ENCODE measurements around the gene CCDC69. TPM values are rescaled to one million over a fixed set of nuclear protein-coding genes. Genes with fewer than 3 reads are reported as not detected.

Gene CCDC69
- total RNA-seq, 1 donor from 2014 or later = 63.5 TPM

- intact Hi-C loops (cut with micrococcal nuclease) = loop anchor here (5.0 kb wide), 2 partner anchors 223 to 812 kb away; partner anchors contain the start of genes CD74 and SLC36A1
Observed at GRCh38 chr5:151224372-151224771, 480 bp upstream of the CCDC69 start.

GRCh38 chr5:151222790-151223446 is 974 bp downstream of the CCDC69 start:
- intact Hi-C loops (cut with micrococcal nuclease) = loop anchor here (1.0 to 5.0 kb wide), 6 partner anchors 9 to 811 kb away; partner anchors contain the start of genes ANXA6, CD74 and SLC36A1

DNA sequence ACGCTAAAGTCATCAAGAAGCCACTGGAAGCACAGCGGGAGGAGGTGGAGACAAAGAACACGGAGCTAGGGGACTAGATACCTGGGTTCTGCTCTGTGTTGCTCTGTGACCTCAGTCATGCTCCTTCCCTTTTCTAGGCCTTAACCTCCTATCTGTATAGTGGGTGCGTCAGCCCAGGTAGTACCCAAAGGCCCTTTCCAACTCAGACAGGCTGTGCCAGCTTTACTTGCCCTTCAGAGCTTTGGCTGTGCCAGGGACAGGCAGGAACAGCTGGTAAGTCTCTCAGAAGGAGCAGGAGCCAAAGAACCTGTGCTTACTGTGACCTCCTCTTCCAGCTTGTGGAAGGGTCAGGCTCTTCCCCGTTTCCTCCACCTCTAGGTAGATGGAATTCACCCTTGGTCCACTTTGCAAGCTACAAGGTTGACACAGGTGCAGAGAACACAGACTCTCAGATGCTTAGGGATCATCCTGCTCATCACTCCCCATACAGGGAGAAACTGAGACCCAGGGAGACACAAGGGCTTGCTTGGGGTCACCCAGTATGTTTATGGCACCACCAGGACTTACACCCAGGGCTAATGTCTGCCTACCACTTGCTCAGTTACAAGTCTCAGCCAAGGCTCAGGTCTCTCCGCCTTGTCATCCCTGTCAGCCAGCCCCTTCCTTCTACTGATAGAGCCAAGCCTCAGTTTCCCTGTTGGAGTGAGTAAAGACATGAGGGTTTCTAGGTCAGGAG is 1.7 kb downstream of the CCDC69 start:
- intact Hi-C loops (cut with micrococcal nuclease) = loop anchor here (2.0 to 5.0 kb wide), 3 partner anchors 65 to 810 kb away; partner anchors contain the start of genes ANXA6, CD74 and SLC36A1

DNA sequence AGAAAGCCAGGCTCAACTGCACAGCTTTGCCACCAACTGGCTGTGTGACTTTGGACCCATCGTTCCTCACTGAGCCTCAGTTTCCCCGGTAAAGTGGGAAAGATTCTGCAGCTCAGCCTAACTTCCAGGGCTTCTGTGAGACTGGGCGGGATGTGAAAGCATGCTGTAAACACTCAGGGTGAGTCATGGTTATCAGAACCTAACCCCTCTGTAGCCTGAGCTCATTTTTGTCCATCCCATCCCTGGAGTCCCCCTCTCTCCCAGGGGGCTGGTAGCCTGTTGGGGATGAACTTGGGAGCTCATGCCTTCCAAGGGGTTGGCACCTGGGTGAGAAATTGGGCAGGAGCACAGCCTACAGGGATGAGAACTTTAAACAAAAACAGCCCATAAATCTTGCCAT is 2.3 kb downstream of the CCDC69 start:
- intact Hi-C loops (cut with micrococcal nuclease) = loop anchor here (5.0 kb wide), 2 partner anchors 226 to 809 kb away; partner anchors contain the start of genes CD74 and SLC36A1

DNA sequence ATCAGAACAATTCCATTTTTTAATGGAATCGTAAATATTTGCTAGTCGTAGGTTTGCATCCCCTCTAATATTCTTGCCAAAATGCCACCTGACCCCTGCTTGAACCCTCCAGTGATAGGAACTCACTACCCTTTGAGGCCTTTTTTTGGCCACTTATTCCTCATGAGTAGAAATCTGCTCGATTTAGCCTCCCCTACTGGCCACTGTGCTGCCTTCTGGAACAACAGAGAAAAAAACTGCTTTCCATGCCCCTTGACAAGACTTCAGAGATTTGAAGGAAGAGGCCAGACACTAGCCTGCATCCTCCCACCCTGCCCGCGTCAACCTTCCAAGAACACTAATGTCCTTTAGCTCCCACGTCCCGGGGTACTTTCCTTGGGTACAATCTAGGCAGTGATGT is 4.1 kb downstream of the CCDC69 start:
- intact Hi-C loops (cut with micrococcal nuclease) = loop anchor here (5.0 to 10.0 kb wide), 3 partner anchors 228 to 807 kb away; partner anchors contain the start of genes CD74 and SLC36A1

GRCh38 chr5:151219138-151219537 is 4.8 kb downstream of the CCDC69 start:
- intact Hi-C loops (cut with micrococcal nuclease) = loop anchor here (10.0 kb wide), 1 partner anchor 434 kb away; no protein-coding TSS in a partner anchor

DNA sequence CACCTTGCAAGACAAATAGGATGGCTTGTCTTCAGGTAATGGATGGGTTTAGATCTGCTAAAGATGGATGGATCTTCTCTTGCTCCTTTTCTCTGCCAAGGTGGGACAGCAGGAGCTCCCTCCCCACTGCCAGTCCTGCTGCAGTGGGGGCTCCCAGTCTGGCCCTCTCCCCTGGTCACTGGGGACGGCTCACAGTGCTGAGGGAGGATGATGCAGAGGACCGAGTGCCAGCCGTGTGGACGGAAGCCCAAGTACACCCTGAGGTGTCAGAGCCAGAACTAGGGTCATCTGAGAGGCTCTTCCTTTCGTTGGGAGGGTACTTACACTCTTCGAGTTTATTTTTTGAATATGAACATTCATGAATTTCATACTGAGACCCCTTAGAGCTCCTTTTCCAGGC is 5.7 kb downstream of the CCDC69 start:
- intact Hi-C loops (cut with micrococcal nuclease) = loop anchor here (10.0 kb wide), 1 partner anchor 433 kb away; no protein-coding TSS in a partner anchor

DNA sequence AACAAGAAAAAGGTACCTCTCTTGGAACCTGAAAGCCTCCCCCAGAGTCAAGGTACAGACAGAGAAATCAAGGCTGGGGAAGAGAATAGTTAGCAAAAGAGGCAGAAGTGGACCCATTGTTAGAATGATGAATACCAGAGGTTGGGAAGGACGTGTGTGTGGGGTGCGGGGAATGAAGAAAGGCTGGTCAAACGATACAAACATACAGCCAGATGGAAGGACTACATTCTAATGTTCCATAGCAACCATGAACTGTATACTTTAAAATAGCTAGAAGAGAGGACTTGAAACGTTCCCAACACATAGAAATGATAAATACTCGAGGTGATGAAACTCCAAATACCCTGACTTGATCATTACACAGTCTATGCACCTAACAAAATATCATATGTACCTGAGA is 7.1 kb downstream of the CCDC69 start:
- intact Hi-C loops (cut with micrococcal nuclease) = loop anchor here (10.0 kb wide), 1 partner anchor 432 kb away; no protein-coding TSS in a partner anchor

GRCh38 chr5:151215546-151215880 is 8.4 kb downstream of the CCDC69 start:
- intact Hi-C loops (cut with micrococcal nuclease) = loop anchor here (2.0 to 10.0 kb wide), 3 partner anchors 135 to 555 kb away; partner anchors contain the start of genes G3BP1 and TNIP1

DNA sequence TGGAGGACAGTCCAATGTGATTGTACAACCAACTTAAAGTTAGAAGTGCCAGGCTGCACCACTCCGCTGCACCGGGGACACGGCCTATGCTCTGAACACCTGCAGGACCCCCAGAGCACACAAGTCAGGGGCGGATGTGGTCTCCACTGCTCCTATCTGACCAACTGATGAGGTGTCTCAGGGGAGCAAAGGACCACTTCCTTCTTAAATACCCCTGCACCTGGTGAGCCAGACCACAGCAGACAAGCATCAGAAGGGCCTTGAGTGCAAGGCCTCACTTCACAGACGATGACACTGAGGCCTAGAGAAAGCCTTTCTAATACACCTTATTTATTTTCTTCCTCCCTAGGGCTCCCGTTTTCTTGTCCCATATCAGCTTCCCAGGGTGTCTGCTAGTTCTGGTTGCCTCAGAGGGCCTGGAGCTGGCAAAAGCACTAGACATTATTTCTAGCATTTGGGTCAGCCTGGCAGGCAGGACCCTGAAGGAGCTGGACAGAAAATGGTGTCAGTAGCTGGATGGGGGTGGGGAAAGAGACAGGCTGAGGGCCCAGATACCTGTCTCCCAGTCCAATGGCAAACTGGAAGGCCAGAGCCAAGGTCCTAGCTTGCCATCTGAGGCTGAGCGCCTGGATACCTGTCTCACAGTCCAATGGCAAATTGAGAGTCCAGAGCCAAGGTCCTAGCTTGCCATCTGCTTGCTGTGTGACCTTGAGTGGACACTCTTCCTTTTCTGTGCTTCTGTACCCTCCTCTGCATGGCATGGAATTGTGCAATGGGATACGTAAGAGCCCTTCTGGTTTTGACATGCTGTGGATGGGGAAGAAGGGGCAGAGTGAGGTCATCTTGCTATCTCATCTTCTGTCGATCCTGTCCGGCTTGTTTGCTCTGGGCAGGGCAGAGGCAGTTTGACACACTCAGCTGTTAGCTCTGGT is 9.0 kb downstream of the CCDC69 start:
- intact Hi-C loops (cut with micrococcal nuclease) = loop anchor here (1.0 to 10.0 kb wide), 10 partner anchors 8 to 1253 kb away; partner anchors contain the start of genes ANXA6, DCTN4, G3BP1 and SLC26A2

DNA sequence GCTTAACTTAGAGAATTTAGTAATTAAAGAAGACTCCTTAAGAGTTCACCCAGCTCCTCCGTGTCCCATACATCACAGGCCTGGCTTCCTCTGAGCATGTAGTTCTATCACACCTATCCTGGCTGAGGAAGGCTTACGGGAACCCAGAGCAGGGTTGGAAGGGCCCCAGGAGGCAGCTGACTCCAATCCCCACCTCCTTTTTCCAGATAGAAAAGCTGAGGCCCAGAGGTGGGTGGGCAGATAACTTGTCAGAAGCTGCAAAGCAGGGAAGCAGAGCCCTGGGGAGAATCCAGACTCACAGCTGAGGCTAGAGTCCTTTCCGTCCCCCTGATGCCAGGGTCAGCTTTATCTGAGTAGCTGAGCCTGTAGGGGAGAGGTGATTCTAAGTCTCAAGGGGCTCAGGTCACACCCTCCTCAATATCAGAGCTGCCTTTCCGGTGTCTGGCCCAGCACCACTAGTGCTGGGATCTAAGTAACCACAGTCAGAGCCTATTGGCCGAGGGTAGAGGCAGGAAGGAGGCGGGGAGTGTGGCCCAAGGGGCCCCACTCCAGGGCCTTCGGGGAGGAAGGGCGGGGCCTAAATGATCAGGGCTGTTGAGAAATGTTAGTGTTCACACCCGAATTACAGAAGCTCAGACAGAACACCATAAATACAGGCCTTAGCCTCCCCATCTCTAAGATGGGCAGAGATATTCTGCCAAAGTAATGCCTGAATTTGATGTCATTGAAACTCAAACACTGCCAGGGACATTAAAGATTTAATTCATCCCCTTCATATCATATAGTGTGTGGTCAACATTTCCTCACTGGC is 9.9 kb downstream of the CCDC69 start:
- intact Hi-C loops (cut with micrococcal nuclease) = loop anchor here (1.0 to 10.0 kb wide), 10 partner anchors 9 to 1252 kb away; partner anchors contain the start of genes ANXA6, DCTN4, G3BP1 and SLC26A2

- intact Hi-C loops (cut with micrococcal nuclease) = loop anchor here (5.0 to 10.0 kb wide), 4 partner anchors 428 to 1250 kb away; partner anchors contain the start of genes DCTN4, SLC26A2 and TCOF1
Observed at GRCh38 chr5:151212406-151212798, 11.5 kb downstream of the CCDC69 start.

DNA sequence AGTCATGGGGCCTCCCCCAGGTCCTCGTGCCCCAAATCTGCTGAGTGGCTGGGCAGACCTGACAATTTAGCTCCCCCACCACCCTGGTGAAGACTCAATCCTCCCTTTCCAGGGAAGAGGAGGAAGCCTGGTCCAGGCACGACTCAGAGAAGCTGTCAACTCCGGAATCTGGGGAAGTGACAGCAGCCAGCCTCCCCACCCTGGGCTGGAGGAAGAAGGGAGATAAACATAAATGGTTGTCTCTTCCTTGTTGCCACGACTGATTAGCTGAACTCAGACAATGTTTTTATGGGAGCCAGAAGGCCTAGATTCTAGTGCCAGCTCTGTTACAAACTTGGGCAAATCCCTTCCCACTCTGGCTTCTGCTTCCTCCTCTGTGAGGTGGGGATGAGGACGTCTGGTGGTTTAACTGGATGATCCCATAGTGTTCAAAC is 15.4 kb downstream of the CCDC69 start:
- intact Hi-C loops (cut with micrococcal nuclease) = no loop called here

DNA sequence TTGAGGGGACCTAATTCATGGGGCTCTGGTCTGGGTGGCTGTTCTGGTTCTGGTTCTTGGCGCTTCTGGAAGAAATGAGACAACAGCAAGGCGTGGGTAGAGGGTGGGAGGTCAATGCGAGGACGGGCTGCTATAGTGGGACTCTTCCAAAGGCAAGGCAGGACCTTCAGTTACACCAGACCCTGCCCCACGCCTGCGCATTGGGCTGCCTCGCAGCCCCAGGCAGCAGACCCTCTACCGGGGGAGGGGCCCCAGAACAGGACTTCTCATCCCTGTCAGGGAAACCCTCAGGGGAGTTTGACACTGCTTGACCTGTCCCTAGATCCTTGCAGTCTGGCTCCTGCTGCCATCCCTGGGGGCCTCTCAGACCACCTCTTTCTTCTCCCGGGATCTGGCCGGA is 18.5 kb downstream of the CCDC69 start:
- intact Hi-C loops (cut with micrococcal nuclease) = no loop called here

- intact Hi-C loops (cut with micrococcal nuclease) = no loop called here
Observed at GRCh38 chr5:151204051-151204450, 19.8 kb downstream of the CCDC69 start.

- intact Hi-C loops (cut with micrococcal nuclease) = no loop called here
Observed at GRCh38 chr5:151202381-151203139, 21.3 kb downstream of the CCDC69 start.

GRCh38 chr5:151200913-151201595 is 22.8 kb downstream of the CCDC69 start:
- intact Hi-C loops (cut with micrococcal nuclease) = no loop called here

DNA sequence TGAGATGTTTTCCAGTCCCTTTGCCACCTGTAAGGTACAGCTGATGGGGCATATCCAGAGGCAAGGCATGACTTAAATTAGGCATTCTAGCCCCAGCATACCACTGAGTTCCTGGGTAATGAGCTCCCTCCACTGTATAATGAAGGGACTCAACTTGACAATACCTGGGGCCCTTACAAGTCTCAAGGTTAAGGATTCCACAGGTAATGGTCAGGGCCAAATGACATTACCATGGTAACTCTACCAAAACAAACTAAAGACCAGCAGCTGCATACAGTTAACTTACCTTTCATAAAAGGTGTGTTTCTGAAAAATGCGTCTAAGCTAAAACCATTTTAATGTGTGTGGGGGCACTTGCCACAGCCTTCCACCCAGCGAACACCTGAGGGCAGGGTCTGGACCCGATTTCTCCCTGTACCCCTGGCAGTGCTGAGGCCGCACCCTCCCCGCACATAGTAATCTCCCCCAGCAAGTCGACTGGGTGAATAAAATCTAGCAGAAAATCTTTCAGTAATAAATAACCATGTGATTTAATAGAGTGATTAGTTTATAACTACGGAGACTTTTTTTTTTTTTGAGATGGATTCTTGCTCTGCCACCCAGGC is 24.2 kb downstream of the CCDC69 start:
- intact Hi-C loops (cut with micrococcal nuclease) = no loop called here
